NT2/D1 (cell line): Measurements from ENCODE around the gene NSUN2.

Source experiments
- SUZ12 ChIP-seq: IDR thresholded peaks from 2 replicates; pipeline ENCODE4 v1.6.1; 2011; ENCODE audit not compliant: insufficient read length, insufficient read depth; ENCODE audit errors: extremely low read depth
- YY1 ChIP-seq: IDR thresholded peaks from 2 replicates; pipeline ENCODE4 v1.6.1; 2011; ENCODE audit not compliant: insufficient read length, insufficient read depth
- ZNF274 ChIP-seq: IDR thresholded peaks from 2 replicates; pipeline ENCODE4 v1.6.1; 2011; ENCODE audit warnings: mild to moderate bottlenecking, low read depth, low read length

- no peak for TF ChIP-seq SUZ12
- no peak for TF ChIP-seq YY1
- no peak for TF ChIP-seq ZNF274
These were observed 65.0 kb downstream of the NSUN2 start for GRCh38 chr5:6567835-6568234.
